ENCODE measurements around the gene PLSCR5.

PLSCR5 gene

GRCh38 chr3:146544002-146544928 is 60.9 kb downstream of the PLSCR5 start, which contains the start of gene PLSCR1:
Gene PLSCR1 (minus strand): TSS chr3:146544607. CDS start chr3:146536552, 8,055 bp downstream.
- peak; percentile 75 for DNase-seq (ENCODE audit: low spot score)
- no peak for TF ChIP-seq CTCF (IDR thresholded peaks at IDR 0.05; ENCODE audit: extremely low read depth, insufficient read depth, missing control alignments)
- in situ Hi-C loops (cut with MboI; ENCODE audit: low pct_unique_long_range_greater_than_20kb, low sequenced_read_pairs, unreplicated experiment): no loop called here

- no peak for TF ChIP-seq CTCF (IDR thresholded peaks at IDR 0.05; ENCODE audit: extremely low read depth, insufficient read depth, missing control alignments)
- in situ Hi-C loops (cut with MboI; ENCODE audit: low pct_unique_long_range_greater_than_20kb, low sequenced_read_pairs, unreplicated experiment): no loop called here
- DNase-seq (ENCODE audit: low spot score): no peak
Observed at GRCh38 chr3:146543461-146544001, 61.6 kb downstream of the PLSCR5 start.

GRCh38 chr3:146542978-146543377 is 62.2 kb downstream of the PLSCR5 start:
- in situ Hi-C loops (cut with MboI; ENCODE audit: low pct_unique_long_range_greater_than_20kb, low sequenced_read_pairs, unreplicated experiment): no loop called here
- DNase-seq (ENCODE audit: low spot score): no peak
- TF ChIP-seq CTCF (IDR thresholded peaks at IDR 0.05; ENCODE audit: extremely low read depth, insufficient read depth, missing control alignments): no peak

DNA sequence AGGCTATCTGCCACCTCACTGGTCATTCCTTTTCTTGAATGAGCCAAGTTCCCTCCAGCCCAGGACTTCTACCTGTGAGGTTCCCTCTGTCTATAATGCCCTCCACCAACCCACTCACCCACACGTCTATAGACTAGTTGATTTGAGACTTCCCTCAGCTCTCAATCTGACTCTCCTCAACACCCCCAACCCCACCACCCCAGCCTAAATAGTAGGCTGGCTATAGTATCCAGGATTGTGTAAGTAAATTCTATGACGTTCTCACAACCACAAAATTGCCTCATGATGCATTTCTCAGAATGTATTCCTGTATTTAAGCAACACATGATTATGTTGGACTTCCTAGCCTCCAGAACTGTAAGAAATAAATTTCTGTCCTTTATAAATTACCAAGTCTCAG is 63.0 kb downstream of the PLSCR5 start:
- in situ Hi-C loops (cut with MboI; ENCODE audit: low pct_unique_long_range_greater_than_20kb, low sequenced_read_pairs, unreplicated experiment): no loop called here
- TF ChIP-seq CTCF (IDR thresholded peaks at IDR 0.05; ENCODE audit: extremely low read depth, insufficient read depth, missing control alignments): no peak
- DNase-seq (ENCODE audit: low spot score): no peak

- DNase-seq (ENCODE audit: low spot score): no peak
- no peak for TF ChIP-seq CTCF (IDR thresholded peaks at IDR 0.05; ENCODE audit: extremely low read depth, insufficient read depth, missing control alignments)
- in situ Hi-C loops (cut with MboI; ENCODE audit: low pct_unique_long_range_greater_than_20kb, low sequenced_read_pairs, unreplicated experiment): no loop called here
Observed at GRCh38 chr3:146540978-146541377, 64.2 kb downstream of the PLSCR5 start.

DNA sequence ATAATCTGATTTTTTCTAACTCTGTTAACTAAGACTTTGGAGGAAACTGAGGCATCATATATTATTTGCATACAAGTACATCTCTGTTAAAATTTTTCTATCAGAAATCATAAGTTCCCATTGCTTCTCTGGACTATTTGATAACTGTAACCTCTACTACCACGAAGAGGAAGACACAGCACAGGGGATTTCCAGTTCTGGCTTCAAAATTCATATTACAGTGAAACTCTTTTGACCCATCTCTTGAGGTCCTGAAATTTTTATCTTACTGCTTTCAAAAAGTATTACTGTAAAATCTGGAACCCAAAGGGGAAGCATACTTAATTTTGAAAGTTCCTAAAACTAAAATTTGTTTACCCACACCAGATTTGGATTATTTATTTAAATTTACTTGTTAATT is 64.9 kb downstream of the PLSCR5 start:
- peak; percentile 19 for DNase-seq (ENCODE audit: low spot score)
- in situ Hi-C loops (cut with MboI; ENCODE audit: low pct_unique_long_range_greater_than_20kb, low sequenced_read_pairs, unreplicated experiment): no loop called here
- TF ChIP-seq CTCF (IDR thresholded peaks at IDR 0.05; ENCODE audit: extremely low read depth, insufficient read depth, missing control alignments): no peak
